PC-9 (cell line): ENCODE data around the gene ZNF429. TPM values are rescaled to one million over a fixed set of nuclear protein-coding genes. Genes with fewer than 3 reads are reported as not detected.

Experiments used
- BruUV-seq: library from RNA; stranded (reverse); fragments of 400-500 nt; replicated peaks from 2 replicates; lab custom pipeline; 2021; lab: Mats Ljungman, UMichigan
- CTCF ChIA-PET: fragments of 300-600 bp; sonication (Branson Sonifier 250); formaldehyde crosslinking; loops from one replicate; lab custom pipeline; 2022; ENCODE audit warnings: antibody characterized with exemption; lab: Charles Lee
- POLR2A ChIA-PET: fragments of 300-600 bp; sonication (Branson Sonifier 250); formaldehyde crosslinking; loops from one replicate; lab custom pipeline; 2022; ENCODE audit warnings: antibody characterized with exemption; ENCODE audit not compliant: unreplicated experiment; lab: Charles Lee
- DNase-seq, 2 experiments: peaks; one replicate each; pipeline versions ENCODE4 v3.0.0 to v3.0.0-alpha.2; 2015 to 2022; ENCODE audit warnings: mixed read lengths in 1 of 2
- H2AFZ ChIP-seq: fragments of 200-600 bp; sonication (generic); 2 replicates; pipeline ENCODE4 v1.8.1; 2017; ENCODE audit warnings: antibody characterized with exemption
- H3F3A ChIP-seq: fragments of 200-600 bp; sonication (generic); 2 replicates; pipeline ENCODE4 v1.8.1; 2017; ENCODE audit warnings: antibody characterized with exemption, mild to moderate bottlenecking, low read depth; ENCODE audit not compliant: insufficient read depth
- H3K27ac ChIP-seq: fragments of 200-600 bp; sonication (generic); 2 replicates; pipeline ENCODE4 v1.6.1; 2016; ENCODE audit warnings: mixed run types
- H3K27me3 ChIP-seq: fragments of 200-600 bp; sonication (generic); 2 replicates; pipeline ENCODE4 v1.6.1; 2016; ENCODE audit warnings: low read depth, mixed run types; ENCODE audit not compliant: insufficient read depth
- H3K36me3 ChIP-seq: fragments of 200-600 bp; sonication (generic); 2 replicates; pipeline ENCODE4 v1.6.1; 2016; ENCODE audit warnings: low read depth, mixed run types
- H3K4me1 ChIP-seq: fragments of 200-600 bp; sonication (generic); replicated peaks from 2 replicates; pipeline ENCODE4 v1.6.1; 2016; ENCODE audit warnings: mixed run types; ENCODE audit not compliant: insufficient read depth
- H3K4me2 ChIP-seq: fragments of 200-600 bp; sonication (generic); 2 replicates; pipeline ENCODE4 v1.6.1; 2017; ENCODE audit warnings: mixed run types
- H3K4me3 ChIP-seq: fragments of 200-600 bp; sonication (generic); 2 replicates; pipeline ENCODE4 v1.6.1; 2016; ENCODE audit warnings: mixed run types
- H3K79me2 ChIP-seq: fragments of 200-600 bp; sonication (generic); 2 replicates; pipeline ENCODE4 v1.6.1; 2017; ENCODE audit warnings: low read depth, mixed run types
- H3K9me2 ChIP-seq: fragments of 200-600 bp; sonication (generic); 2 replicates; pipeline ENCODE4 v1.8.1; 2017; ENCODE audit warnings: mild to moderate bottlenecking; ENCODE audit not compliant: insufficient read depth
- H3K9me3 ChIP-seq: fragments of 200-600 bp; sonication (generic); 2 replicates; pipeline ENCODE4 v1.8.1; 2016; ENCODE audit warnings: low read depth; ENCODE audit not compliant: insufficient read depth
- H4K20me1 ChIP-seq: fragments of 200-600 bp; sonication (generic); 2 replicates; pipeline ENCODE4 v1.8.1; 2017; ENCODE audit not compliant: insufficient read depth
- EZH2 ChIP-seq: fragments of 200-600 bp; sonication (generic); IDR thresholded peaks from 2 replicates; pipeline ENCODE4 v1.8.0; 2017; ENCODE audit warnings: antibody characterized with exemption, low read depth
- intact Hi-C: fragments of 100-400 bp; cut with micrococcal nuclease; formaldehyde crosslinking; loops from one replicate; pipeline ENCODE4 v1.10.0; 2022; ENCODE audit not compliant: unreplicated experiment
- total RNA-seq: library from RNA; stranded (reverse); gene quantifications from 2 replicates; pipeline ENCODE4 v1.2.3, GENCODE V29; 2021
- TF ChIP-seq, protein P1 (sequence below): fragments of 200-600 bp; sonication (generic); conservative IDR thresholded peaks from 2 replicates; pipeline ENCODE4 v1.6.1; 2017; ENCODE audit warnings: mixed run types, antibody characterized with exemption, mild to moderate bottlenecking, moderate library complexity

ZNF429 gene
- total RNA-seq, 1 experiment from 2014 or later = 10.0 TPM

DNA sequence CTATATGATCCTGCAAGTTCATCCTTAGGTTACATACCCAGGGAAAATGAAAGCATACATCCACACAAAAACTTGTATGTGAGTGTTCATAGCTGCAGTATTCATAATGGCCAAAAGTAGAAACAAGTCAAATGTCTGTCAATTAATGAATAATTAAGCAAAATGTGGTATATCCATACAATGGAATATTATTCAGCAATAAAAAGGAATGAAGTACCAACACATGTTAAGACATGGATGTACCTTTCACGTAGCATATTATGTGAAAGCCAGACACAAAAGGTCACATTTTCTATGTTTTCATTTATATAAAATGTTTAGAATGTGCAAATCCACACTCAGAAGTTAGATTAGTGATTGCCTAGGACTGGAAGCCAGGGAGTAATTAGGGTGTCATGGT, 75.4 kb downstream of the ZNF429 start:
- no peaks in the 10 kb centered on the region for H3K79me2 ChIP-seq
- no peaks in the 10 kb centered on the region for H3F3A ChIP-seq
- CTCF ChIA-PET = no interaction called here
- no peak overlapping the region for H3K27ac ChIP-seq
- H2AFZ ChIP-seq = no peak overlapping the region
- POLR2A ChIA-PET = interaction anchor here (0.6 kb wide), 1 partner anchor 1413 kb away, joined by 3 read pairs; no protein-coding TSS in a partner anchor
- H3K27me3 ChIP-seq = no peaks in the 10 kb centered on the region
- no peak overlapping the region for H3K4me3 ChIP-seq
- peaks cover 7% of the 10 kb centered on the region; the same call in 1 of the 2 replicates for H3K4me1 ChIP-seq
- no peaks in the 10 kb centered on the region for H3K9me2 ChIP-seq
- no peak for TF ChIP-seq EZH2
- TF ChIP-seq, protein P1, sequence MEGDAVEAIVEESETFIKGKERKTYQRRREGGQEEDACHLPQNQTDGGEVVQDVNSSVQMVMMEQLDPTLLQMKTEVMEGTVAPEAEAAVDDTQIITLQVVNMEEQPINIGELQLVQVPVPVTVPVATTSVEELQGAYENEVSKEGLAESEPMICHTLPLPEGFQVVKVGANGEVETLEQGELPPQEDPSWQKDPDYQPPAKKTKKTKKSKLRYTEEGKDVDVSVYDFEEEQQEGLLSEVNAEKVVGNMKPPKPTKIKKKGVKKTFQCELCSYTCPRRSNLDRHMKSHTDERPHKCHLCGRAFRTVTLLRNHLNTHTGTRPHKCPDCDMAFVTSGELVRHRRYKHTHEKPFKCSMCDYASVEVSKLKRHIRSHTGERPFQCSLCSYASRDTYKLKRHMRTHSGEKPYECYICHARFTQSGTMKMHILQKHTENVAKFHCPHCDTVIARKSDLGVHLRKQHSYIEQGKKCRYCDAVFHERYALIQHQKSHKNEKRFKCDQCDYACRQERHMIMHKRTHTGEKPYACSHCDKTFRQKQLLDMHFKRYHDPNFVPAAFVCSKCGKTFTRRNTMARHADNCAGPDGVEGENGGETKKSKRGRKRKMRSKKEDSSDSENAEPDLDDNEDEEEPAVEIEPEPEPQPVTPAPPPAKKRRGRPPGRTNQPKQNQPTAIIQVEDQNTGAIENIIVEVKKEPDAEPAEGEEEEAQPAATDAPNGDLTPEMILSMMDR = no peak
- H3K4me2 ChIP-seq = no peak overlapping the region
- no TSS peak for BruUV-seq
- DNase-seq = no peak
- intact Hi-C loops = no loop called here
- no peaks in the 10 kb centered on the region for H4K20me1 ChIP-seq
- H3K36me3 ChIP-seq = no peaks in the 10 kb centered on the region
- no peaks in the 10 kb centered on the region; the same call in 1 of the 2 replicates for H3K9me3 ChIP-seq

DNA sequence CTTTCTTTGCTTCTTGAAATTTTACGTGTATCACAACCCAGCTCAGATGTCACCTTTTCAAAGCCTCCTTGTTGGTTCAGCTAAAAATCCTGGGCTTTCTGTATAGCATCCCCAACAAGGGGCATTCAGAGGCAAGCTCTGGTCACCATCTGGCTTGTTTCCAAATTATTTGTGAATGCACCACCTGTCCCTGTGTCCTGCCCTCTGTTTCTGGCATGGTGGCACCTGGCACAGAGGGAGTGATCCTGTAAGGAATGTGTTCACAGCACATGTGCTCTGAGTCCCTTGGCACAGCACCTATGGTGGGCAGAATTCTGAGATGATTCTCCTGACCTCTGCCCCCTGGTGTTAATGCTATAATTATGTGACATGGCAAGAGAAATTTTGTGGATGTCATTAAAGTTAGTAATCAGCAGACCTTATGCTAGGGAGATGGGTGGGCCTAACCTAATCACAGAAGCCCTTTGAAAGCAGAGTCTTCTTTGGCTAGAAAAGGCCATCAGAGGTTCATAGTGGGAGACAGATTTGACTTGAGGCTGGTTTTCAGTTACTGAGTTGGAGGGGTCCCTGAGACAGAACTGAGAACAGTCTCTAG, 76.3 kb downstream of the ZNF429 start:
- ChIA-PET POLR2A (no interaction called here), CTCF (interaction anchor here (0.6 kb wide), 1 partner anchor 391 kb away, joined by 6 read pairs; no protein-coding TSS in a partner anchor)
- H4K20me1 ChIP-seq = no peaks in the 10 kb centered on the region
- no peak overlapping the region for H3K4me3 ChIP-seq
- H3K36me3 ChIP-seq = no peaks in the 10 kb centered on the region
- H3K27me3 ChIP-seq = no peaks in the 10 kb centered on the region
- intact Hi-C loops = no loop called here
- TF ChIP-seq EZH2 = no peak
- TF ChIP-seq, protein P1 = no peak
- H3K27ac ChIP-seq = no peak overlapping the region
- no peaks in the 10 kb centered on the region; the same call in 1 of the 2 replicates for H3K9me3 ChIP-seq
- no peak for DNase-seq
- H3K9me2 ChIP-seq = no peaks in the 10 kb centered on the region
- no TSS peak for BruUV-seq
- H3K4me1 ChIP-seq = peaks cover 7% of the 10 kb centered on the region; the same call in 1 of the 2 replicates
- no peaks in the 10 kb centered on the region for H3F3A ChIP-seq
- H2AFZ ChIP-seq = no peak overlapping the region
- H3K79me2 ChIP-seq = no peaks in the 10 kb centered on the region
- no peak overlapping the region for H3K4me2 ChIP-seq

DNA sequence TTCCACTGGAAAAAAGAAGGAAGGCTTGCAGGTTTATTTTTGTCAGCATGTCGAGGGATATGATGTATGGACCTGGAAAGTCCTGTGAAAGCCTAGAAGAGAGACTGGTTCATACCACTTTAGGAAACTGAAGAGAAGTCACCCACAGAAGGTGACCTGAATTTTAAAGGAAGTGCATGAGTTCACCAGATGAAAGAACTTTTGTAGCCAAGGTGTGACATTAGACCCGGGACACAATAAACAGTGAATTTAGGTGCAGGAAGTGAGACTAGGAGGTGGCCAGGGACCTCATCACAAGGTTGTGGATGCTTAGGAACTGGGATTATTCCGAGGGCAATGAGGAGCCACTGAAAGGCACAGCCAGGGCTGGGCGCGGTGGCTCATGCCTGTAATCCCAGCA, 79.1 kb downstream of the ZNF429 start:
- no peak for TF ChIP-seq EZH2
- TF ChIP-seq, protein P1 = no peak
- Histone ChIP-seq H3K36me3 (no peaks in the 10 kb centered on the region), H3K4me3 (no peak overlapping the region), H2AFZ (no peak overlapping the region), H3K27ac (peak overlapping the region; percentile 72; the same call in 1 of the 2 replicates), H3K9me3 (no peaks in the 10 kb centered on the region; the same call in 1 of the 2 replicates), H3F3A (no peaks in the 10 kb centered on the region), H3K4me1 (peaks cover 7% of the 10 kb centered on the region; the same call in 1 of the 2 replicates), H3K79me2 (no peaks in the 10 kb centered on the region), H3K27me3 (no peaks in the 10 kb centered on the region), H4K20me1 (no peaks in the 10 kb centered on the region), H3K4me2 (no peak overlapping the region; the same call in 1 of the 2 replicates), H3K9me2 (no peaks in the 10 kb centered on the region)
- no TSS peak for BruUV-seq
- POLR2A ChIA-PET = no interaction called here
- CTCF ChIA-PET = no interaction called here
- intact Hi-C loops = no loop called here
- DNase-seq = no peak
